NCI-H1694 treated with DMSO at 0.1 percent for 48 hours (cell line): Measurements from ENCODE around the gene CLIP2.
"Not testable (repeated sequence)": the region's sequence is repeated elsewhere in the genome, so short reads cannot be mapped to it uniquely, and the experiment has no call there.

ENCODE experiments used
- DNase-seq: peaks from one replicate; lab custom pipeline; 2025; lab: John Stamatoyannopoulos, UW

The CLIP2 gene

DNA sequence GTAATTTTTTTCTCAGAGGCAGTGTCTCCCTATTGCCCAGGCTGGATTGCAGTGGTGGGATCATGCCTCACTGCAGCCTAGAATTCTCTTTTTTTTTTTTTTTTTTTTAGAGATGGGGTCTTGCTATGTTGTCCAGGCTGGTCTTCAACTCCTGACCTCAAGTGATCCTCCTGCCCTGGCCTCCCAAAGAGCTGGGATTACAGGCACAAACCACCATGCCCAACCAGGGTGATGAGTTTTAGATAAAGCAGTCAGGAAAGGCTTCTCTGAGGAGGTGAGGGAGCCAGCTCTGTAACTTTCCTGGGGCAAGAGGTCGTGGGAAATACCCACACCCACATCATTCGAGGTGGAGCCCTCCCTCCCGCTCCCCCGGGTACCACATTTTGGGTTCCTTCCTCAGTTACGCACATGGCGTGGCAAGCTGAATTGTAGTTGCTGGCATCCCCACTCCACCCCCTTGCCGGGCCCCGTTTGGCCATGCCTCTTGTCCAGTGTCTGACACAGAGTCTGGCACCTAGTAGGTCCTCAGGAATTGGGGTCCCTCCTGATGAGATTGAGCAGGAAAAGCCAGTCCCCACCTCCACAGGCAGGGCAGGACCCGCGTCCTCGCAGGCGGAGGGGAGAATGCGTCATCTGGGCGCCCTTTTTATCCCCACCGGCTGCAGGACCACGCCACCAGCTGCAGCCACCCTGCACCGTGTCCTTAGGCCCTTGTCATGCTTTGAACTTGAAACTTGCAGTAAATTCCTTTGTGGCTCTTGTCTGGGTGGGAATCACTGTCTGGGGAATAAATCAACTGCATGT lies 43.4 kb downstream of the CLIP2 start:
- no peak for DNase-seq

- no peak for DNase-seq
Observed at GRCh38 chr7:74334030-74334429, 44.8 kb downstream of the CLIP2 start.

GRCh38 chr7:74337926-74338325 lies 48.7 kb downstream of the CLIP2 start:
- DNase-seq: no peak

DNA sequence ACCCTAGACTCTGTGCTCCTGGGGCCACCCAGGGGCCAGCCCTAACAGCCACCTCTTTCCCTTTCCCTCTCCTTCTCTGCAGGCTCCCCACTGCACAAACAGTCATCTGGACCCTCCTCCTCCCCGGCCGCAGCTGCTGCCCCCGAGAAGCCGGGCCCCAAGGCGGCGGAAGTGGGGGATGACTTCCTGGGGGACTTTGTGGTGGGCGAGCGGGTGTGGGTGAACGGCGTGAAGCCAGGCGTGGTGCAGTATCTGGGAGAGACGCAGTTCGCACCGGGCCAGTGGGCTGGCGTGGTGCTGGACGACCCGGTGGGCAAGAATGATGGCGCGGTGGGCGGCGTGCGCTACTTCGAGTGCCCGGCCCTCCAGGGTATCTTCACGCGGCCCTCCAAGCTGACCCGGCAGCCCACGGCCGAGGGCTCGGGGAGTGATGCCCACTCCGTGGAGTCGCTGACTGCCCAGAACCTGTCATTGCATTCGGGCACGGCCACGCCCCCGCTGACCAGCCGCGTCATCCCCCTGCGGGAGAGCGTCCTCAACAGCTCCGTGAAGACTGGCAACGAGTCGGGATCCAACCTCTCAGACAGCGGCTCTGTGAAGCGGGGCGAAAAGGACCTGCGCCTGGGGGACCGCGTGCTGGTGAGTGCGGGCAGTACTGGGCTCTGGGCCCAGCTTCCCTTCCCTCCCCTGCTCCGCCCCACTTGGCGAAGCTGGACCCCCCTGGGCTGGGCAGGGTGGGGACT lies 49.3 kb downstream of the CLIP2 start:
- no peak for DNase-seq

DNA sequence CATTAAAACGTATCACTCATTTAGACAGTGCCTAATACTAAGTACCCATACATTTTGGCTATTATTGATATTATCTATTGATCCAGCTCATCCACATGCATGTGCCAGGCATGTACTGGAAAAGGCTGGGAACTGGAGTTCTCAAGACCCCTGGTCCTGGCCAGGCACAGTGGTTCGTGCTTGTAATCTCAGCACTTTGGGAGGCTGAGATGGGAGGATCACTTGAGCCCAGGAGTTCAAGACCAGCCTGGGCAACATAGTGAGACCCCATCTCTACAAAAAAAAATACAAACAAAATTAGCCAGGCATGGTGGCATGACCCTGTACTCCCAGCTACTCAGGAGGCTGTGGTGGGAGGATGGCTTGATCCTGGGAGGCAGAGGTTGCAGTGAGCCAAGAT lies 50.4 kb downstream of the CLIP2 start:
- not testable (repeated sequence) for DNase-seq

- DNase-seq: no peak
Observed at GRCh38 chr7:74343281-74344131, 54.3 kb downstream of the CLIP2 start.

GRCh38 chr7:74344132-74344496 lies 54.9 kb downstream of the CLIP2 start:
- DNase-seq: no peak

GRCh38 chr7:74344786-74345185 lies 55.6 kb downstream of the CLIP2 start:
- DNase-seq: no peak

GRCh38 chr7:74345970-74346369 lies 56.8 kb downstream of the CLIP2 start:
- DNase-seq: no peak

DNA sequence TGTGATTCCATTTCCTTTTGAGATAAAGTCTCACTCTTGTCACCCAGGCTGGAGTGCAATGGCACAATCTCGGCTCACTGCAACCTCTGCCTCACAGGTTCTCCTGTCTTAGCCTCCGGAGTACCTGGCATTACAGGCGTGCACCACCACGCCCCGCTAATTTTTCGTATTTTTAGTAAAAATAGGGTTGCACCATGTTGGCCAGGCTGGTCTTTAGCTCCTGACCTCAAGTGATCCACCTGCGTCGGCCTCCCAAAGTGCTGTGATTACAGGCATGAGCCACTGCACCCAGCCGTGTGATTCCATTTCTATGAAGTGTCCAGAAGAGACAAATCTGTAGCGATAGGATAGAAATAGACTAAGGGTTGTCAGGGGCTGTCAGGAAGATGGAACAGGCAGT lies 60.4 kb downstream of the CLIP2 start:
- no peak for DNase-seq

- no peak for DNase-seq
Observed at GRCh38 chr7:74350751-74351150, 61.5 kb downstream of the CLIP2 start.

GRCh38 chr7:74351836-74352235 lies 62.6 kb downstream of the CLIP2 start:
- no peak for DNase-seq

GRCh38 chr7:74352551-74353138 lies 63.4 kb downstream of the CLIP2 start:
- DNase-seq: not testable (repeated sequence)

DNA sequence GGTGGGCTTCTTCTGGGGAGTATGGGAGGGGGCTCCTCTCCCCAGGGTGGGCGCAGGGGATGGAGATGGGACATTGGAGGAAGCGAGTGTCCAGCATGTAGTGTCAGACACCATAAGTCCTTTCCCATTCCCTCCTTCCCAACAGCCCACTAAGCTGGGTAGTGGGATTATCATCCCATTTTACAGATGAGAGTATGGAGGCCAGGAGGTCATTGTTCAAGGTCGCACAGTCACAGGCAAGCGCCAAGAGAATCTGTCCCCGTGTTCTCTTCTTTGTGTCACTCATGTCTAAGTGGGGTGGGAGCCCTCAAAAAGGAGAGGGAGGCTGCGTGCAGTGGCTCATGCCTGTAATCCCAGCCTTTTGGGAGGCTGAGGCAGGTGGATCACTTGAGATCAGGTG lies 64.8 kb downstream of the CLIP2 start:
- no peak for DNase-seq

DNA sequence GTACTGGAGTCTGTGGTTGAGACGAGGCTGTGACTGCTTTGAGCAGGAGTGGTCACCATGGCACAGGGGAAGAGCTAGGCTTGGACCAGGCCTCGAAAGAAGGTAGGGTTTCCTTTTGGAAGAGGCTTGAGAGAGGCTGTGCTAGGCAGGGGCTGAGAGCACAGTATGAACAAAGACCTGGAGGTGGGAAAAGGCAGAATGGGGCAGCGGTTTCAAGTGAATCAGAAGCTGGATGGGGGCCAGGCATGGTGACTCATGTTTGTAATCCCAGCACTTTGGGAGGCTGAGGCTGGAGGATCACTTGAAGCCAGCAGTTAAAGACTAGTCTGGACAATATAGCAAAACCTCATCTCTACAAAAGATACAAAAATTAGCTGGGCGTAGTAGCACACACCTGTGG lies 65.9 kb downstream of the CLIP2 start:
- no peak for DNase-seq

- no peak for DNase-seq
Observed at GRCh38 chr7:74356589-74357315, 67.5 kb downstream of the CLIP2 start.

DNA sequence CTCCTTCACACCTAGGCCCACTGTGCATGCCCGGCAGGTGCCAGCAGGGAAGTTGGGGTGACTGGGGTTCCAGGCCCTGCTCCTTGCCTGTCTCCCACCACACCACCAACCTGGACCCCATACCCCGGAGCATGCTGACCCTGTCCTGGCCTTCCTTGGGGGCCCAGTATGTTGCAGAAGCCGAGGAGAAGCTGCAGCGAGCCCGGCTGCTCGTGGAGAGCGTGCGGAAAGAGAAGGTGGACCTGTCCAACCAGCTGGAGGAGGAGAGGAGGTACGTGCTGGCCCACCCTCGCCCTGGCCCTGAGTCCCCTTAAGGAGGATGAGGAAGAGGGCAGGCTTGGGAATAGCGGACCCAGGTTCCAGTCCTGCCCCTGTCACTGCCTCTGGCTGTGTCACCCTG lies 70.8 kb downstream of the CLIP2 start:
- DNase-seq: no peak

GRCh38 chr7:74362266-74362665 lies 73.1 kb downstream of the CLIP2 start:
- no peak for DNase-seq

- DNase-seq: no peak
Observed at GRCh38 chr7:74364061-74364460, 74.9 kb downstream of the CLIP2 start.

GRCh38 chr7:74365322-74366022 lies 76.3 kb downstream of the CLIP2 start:
- DNase-seq: peak; percentile 37
